Endodermal cell (in vitro differentiated cells): ENCODE data around the gene PALMD. TPM values are rescaled to one million over a fixed set of nuclear protein-coding genes. Genes with fewer than 3 reads are reported as not detected.

Source experiments
- DNase-seq: peaks from one replicate; pipeline ENCODE4 v3.0.0-alpha.2; 2017
- H3K27ac ChIP-seq: 2 replicates; pipeline ENCODE4 v1.5.1; 2013; ENCODE audit warnings: mild to moderate bottlenecking, low read depth, low read length, moderate library complexity
- H3K27me3 ChIP-seq: 2 replicates; pipeline ENCODE4 v1.6.1; 2013; ENCODE audit warnings: mild to moderate bottlenecking, low read length, moderate library complexity; ENCODE audit not compliant: insufficient read depth, control insufficient read depth, poor library complexity, severe bottlenecking
- H3K36me3 ChIP-seq: 2 replicates; pipeline ENCODE4 v1.7.0; 2013; ENCODE audit warnings: mild to moderate bottlenecking, low read length, moderate library complexity; ENCODE audit not compliant: control insufficient read depth, insufficient read depth
- H3K4me1 ChIP-seq: one replicate; pipeline ENCODE4 v1.7.0; 2013; ENCODE audit warnings: low read length; ENCODE audit not compliant: control insufficient read depth, insufficient read depth
- H3K4me3 ChIP-seq: 2 replicates; pipeline ENCODE4 v1.5.1; 2013; ENCODE audit warnings: mild to moderate bottlenecking, low read length, moderate library complexity
- H3K9ac ChIP-seq: 2 replicates; pipeline ENCODE4 v1.6.1; 2013; ENCODE audit warnings: mild to moderate bottlenecking, low read length, moderate library complexity; ENCODE audit not compliant: poor library complexity, severe bottlenecking; ENCODE audit errors: extremely low read depth
- H3K9me3 ChIP-seq: 2 replicates; pipeline ENCODE4 v1.6.1; 2013; ENCODE audit warnings: mild to moderate bottlenecking, low read length, moderate library complexity; ENCODE audit not compliant: control insufficient read depth
- H3K27ac Mint-ChIP-seq: 2 replicates; pipeline ENCODE4 v1.8.0; 2020; ENCODE audit warnings: mixed read lengths
- H3K27me3 Mint-ChIP-seq: 2 replicates; pipeline ENCODE4 v1.8.0; 2021; ENCODE audit warnings: mild to moderate bottlenecking, mixed read lengths; ENCODE audit not compliant: insufficient read depth
- H3K36me3 Mint-ChIP-seq: 2 replicates; pipeline ENCODE4 v1.8.0; 2020; ENCODE audit warnings: low read depth, mixed read lengths
- H3K4me1 Mint-ChIP-seq: 2 replicates; pipeline ENCODE4 v1.8.0; 2020; ENCODE audit warnings: mixed read lengths
- H3K4me3 Mint-ChIP-seq: 2 replicates; pipeline ENCODE4 v1.8.0; 2020; ENCODE audit warnings: mild to moderate bottlenecking, moderate library complexity, mixed read lengths
- H3K9me3 Mint-ChIP-seq: 2 replicates; pipeline ENCODE4 v1.8.0; 2020; ENCODE audit warnings: mild to moderate bottlenecking, mixed read lengths
- CTCF ChIP-seq: fragments of 200-600 bp; sonication (generic); conservative IDR thresholded peaks from 2 replicates; pipeline ENCODE4 v1.5.0; 2021; ENCODE audit warnings: antibody characterized with exemption, mild to moderate bottlenecking
- WGBS, 2 experiments: methylation state at CpG; one replicate each; pipeline versions ENCODE4 v1.1.5 to v1.1.7; 2013; ENCODE audit warnings: missing lambda C conversion rate in 2 of 2, mixed read lengths in 1 of 2; ENCODE audit not compliant: insufficient coverage in 1 of 2, insufficient read length in 1 of 2; 5-methylcytosine and 5-hydroxymethylcytosine counted together
- total RNA-seq, 2 donors: library from RNA; stranded (reverse); fragmentation: NEBNext Ultra II Directional in 1 of 2; extraction: Animal tissue kit (Norgen Biotek cat#: 25700) in 1 of 2; gene quantifications; 2 replicates in 1 of 2; 3 replicates in 1 of 2; pipeline ENCODE4 v1.2.1, GENCODE V29; 2021

PALMD gene
- total RNA-seq, 2 donors from 2014 or later: 0.24 to 0.26 TPM

GRCh38 chr1:99691175-99691574, 45.3 kb downstream of the PALMD start:
- no peak overlapping the region for H3K4me3 Mint-ChIP-seq
- Histone ChIP-seq H3K9ac (no peak overlapping the region), H3K9me3 (no peaks in the 10 kb centered on the region), H3K27me3 (peaks cover 15% of the 10 kb centered on the region), H3K36me3 (no peaks in the 10 kb centered on the region), H3K4me3 (no peak overlapping the region), H3K4me1 (no peaks in the 10 kb centered on the region), H3K27ac (no peak overlapping the region)
- WGBS, 2 experiments: 96% methylated on average over 1 of the region's 2 CpGs; no CpG with 5 or more reads in 1 of the 2 experiments
- no peaks in the 10 kb centered on the region for H3K36me3 Mint-ChIP-seq
- no peaks in the 10 kb centered on the region for H3K4me1 Mint-ChIP-seq
- TF ChIP-seq CTCF: no peak
- H3K9me3 Mint-ChIP-seq: no peaks in the 10 kb centered on the region
- H3K27ac Mint-ChIP-seq: no peak overlapping the region
- H3K27me3 Mint-ChIP-seq: peaks cover 7% of the 10 kb centered on the region
- DNase-seq: no peak

- no peak overlapping the region for H3K4me3 ChIP-seq
- Mint-ChIP-seq H3K27me3 (peaks cover 37% of the 10 kb centered on the region), H3K27ac (no peak overlapping the region), H3K36me3 (no peaks in the 10 kb centered on the region), H3K4me3 (no peak overlapping the region), H3K9me3 (peaks cover 8% of the 10 kb centered on the region), H3K4me1 (peaks cover 6% of the 10 kb centered on the region)
- H3K27me3 ChIP-seq: peaks cover 36% of the 10 kb centered on the region
- 87% methylated on average over 2 of the region's 2 CpGs; no CpG with 5 or more reads in 1 of the 2 experiments for WGBS, 2 experiments
- no peak overlapping the region for H3K9ac ChIP-seq
- DNase-seq: no peak
- no peak for TF ChIP-seq CTCF
- H3K27ac ChIP-seq: no peak overlapping the region
- H3K36me3 ChIP-seq: no peaks in the 10 kb centered on the region
- H3K4me1 ChIP-seq: no peaks in the 10 kb centered on the region
- H3K9me3 ChIP-seq: peaks cover 11% of the 10 kb centered on the region
These were observed 50.7 kb downstream of the PALMD start for GRCh38 chr1:99696616-99697015.

GRCh38 chr1:99697580-99697979, 51.7 kb downstream of the PALMD start:
- Mint-ChIP-seq H3K36me3 (peaks cover under 1% of the 10 kb centered on the region), H3K4me1 (peaks cover 6% of the 10 kb centered on the region), H3K4me3 (no peak overlapping the region), H3K9me3 (peaks cover 18% of the 10 kb centered on the region), H3K27me3 (peaks cover 42% of the 10 kb centered on the region), H3K27ac (no peak overlapping the region)
- no peak for DNase-seq
- no peak overlapping the region for H3K4me3 ChIP-seq
- no peak overlapping the region for H3K9ac ChIP-seq
- peaks cover 36% of the 10 kb centered on the region for H3K27me3 ChIP-seq
- H3K27ac ChIP-seq: no peak overlapping the region
- WGBS, 2 experiments: 83 to 93% methylated on average over 1 of the region's 1 CpG
- no peak for TF ChIP-seq CTCF
- peaks cover 21% of the 10 kb centered on the region for H3K9me3 ChIP-seq
- H3K36me3 ChIP-seq: no peaks in the 10 kb centered on the region
- H3K4me1 ChIP-seq: no peaks in the 10 kb centered on the region
